GM19023 (cell line): ENCODE measurements around the gene GRB7.

Source experiments
- ATAC-seq: cut with Tn5 transposase; IDR thresholded peaks from one replicate; pipeline ENCODE4 v1.9.1; 2021; ENCODE audit warnings: mild to moderate bottlenecking, moderate library complexity; ENCODE audit not compliant: unreplicated experiment

The GRB7 gene

GRCh38 chr17:39794249-39794970 is 56.7 kb downstream of the GRB7 start:
- ATAC-seq: peak; percentile 87
